GM18909 (cell line): ENCODE measurements around the gene CCDC88C.

Source experiments
- ATAC-seq: cut with Tn5 transposase; IDR thresholded peaks from one replicate; pipeline ENCODE4 v1.9.1; 2021; ENCODE audit warnings: mild to moderate bottlenecking; ENCODE audit not compliant: unreplicated experiment, poor library complexity

CCDC88C gene

GRCh38 chr14:91297081-91297711, 120.4 kb downstream of the CCDC88C start:
- ATAC-seq: no peak

- ATAC-seq: no peak
These were observed 121.5 kb downstream of the CCDC88C start for GRCh38 chr14:91295851-91296796.

GRCh38 chr14:91295276-91295845, 122.3 kb downstream of the CCDC88C start:
- no peak for ATAC-seq

GRCh38 chr14:91294153-91294552, 123.5 kb downstream of the CCDC88C start:
- no peak for ATAC-seq

GRCh38 chr14:91293281-91293680, 124.3 kb downstream of the CCDC88C start:
- no peak for ATAC-seq

- no peak for ATAC-seq
These were observed 125.1 kb downstream of the CCDC88C start for GRCh38 chr14:91292491-91292890.

GRCh38 chr14:91291786-91292405, 125.7 kb downstream of the CCDC88C start:
- ATAC-seq: no peak

GRCh38 chr14:91290986-91291385, 126.6 kb downstream of the CCDC88C start:
- ATAC-seq: no peak

GRCh38 chr14:91289464-91289863, 128.2 kb downstream of the CCDC88C start:
- no peak for ATAC-seq

- ATAC-seq: no peak
These were observed 128.7 kb downstream of the CCDC88C start for GRCh38 chr14:91288876-91289275.

GRCh38 chr14:91286530-91286937, 131.1 kb downstream of the CCDC88C start:
- ATAC-seq: no peak

- no peak for ATAC-seq
These were observed 132.7 kb downstream of the CCDC88C start for GRCh38 chr14:91284791-91285548.

- no peak for ATAC-seq
These were observed 133.4 kb downstream of the CCDC88C start for GRCh38 chr14:91284146-91284790.

- no peak for ATAC-seq
These were observed 134.0 kb downstream of the CCDC88C start for GRCh38 chr14:91283666-91284065.

- ATAC-seq: no peak
These were observed 134.5 kb downstream of the CCDC88C start for GRCh38 chr14:91282954-91283645.

- no peak for ATAC-seq
These were observed 136.3 kb downstream of the CCDC88C start for GRCh38 chr14:91281346-91281745.

GRCh38 chr14:91280129-91280528, 137.5 kb downstream of the CCDC88C start:
- no peak for ATAC-seq

- ATAC-seq: no peak
These were observed 138.3 kb downstream of the CCDC88C start for GRCh38 chr14:91279354-91279753.

- ATAC-seq: no peak
These were observed 139.3 kb downstream of the CCDC88C start for GRCh38 chr14:91278383-91278715.
